Spleen (tissue), 11 donors: ENCODE data around the gene UBAC1. TPM values are rescaled to one million over a fixed set of nuclear protein-coding genes. Genes with fewer than 3 reads are reported as not detected.

ENCODE experiments used
- DNase-seq: peaks from one replicate; pipeline ENCODE4 v3.0.0-alpha.2; 2020
- H3K27ac ChIP-seq, 8 donors: fragments of 200-600 bp; sonication (generic) in 7 of 8; 1 replicate in 4 of 8; 2 replicates in 4 of 8; pipeline versions ENCODE4 v1.5.0 to v1.8.0; 2016 to 2021; ENCODE audit warnings: inconsistent platforms in 4 of 8, mild to moderate bottlenecking in 4 of 8, moderate library complexity in 1 of 8
- H3K27me3 ChIP-seq, 7 donors: fragments of 200-600 bp; sonication (generic) in 6 of 7; replicated peaks in 1 of 7; 1 replicate in 4 of 7; 2 replicates in 3 of 7; pipeline versions ENCODE4 v1.5.0 to v1.8.0; 2016 to 2021; ENCODE audit warnings: inconsistent platforms in 3 of 7, mild to moderate bottlenecking in 1 of 7
- H3K36me3 ChIP-seq, 6 donors: fragments of 200-600 bp; sonication (generic) in 5 of 6; 1 replicate in 4 of 6; 2 replicates in 2 of 6; pipeline versions ENCODE4 v1.5.0 to v1.8.0; 2016 to 2021; ENCODE audit warnings: inconsistent platforms in 2 of 6
- H3K4me1 ChIP-seq, 6 donors: fragments of 200-600 bp; sonication (generic) in 5 of 6; 1 replicate in 3 of 6; 2 replicates in 3 of 6; pipeline versions ENCODE4 v1.5.0 to v1.8.0; 2016 to 2021; ENCODE audit warnings: inconsistent platforms in 3 of 6
- H3K4me3 ChIP-seq, 8 donors: fragments of 200-600 bp; sonication (generic) in 7 of 8; 1 replicate in 4 of 8; 2 replicates in 4 of 8; pipeline versions ENCODE4 v1.5.0 to v1.8.0; 2016 to 2021; ENCODE audit warnings: inconsistent platforms in 4 of 8, mild to moderate bottlenecking in 4 of 8, moderate library complexity in 2 of 8
- H3K9me3 ChIP-seq, 8 donors: fragments of 200-600 bp; sonication (generic) in 7 of 8; 1 replicate in 4 of 8; 2 replicates in 4 of 8; pipeline versions ENCODE4 v1.5.0 to v1.8.0; 2016 to 2021; ENCODE audit warnings: inconsistent platforms in 4 of 8
- CTCF ChIP-seq, 11 experiments: fragments of 200-600 bp in 7 of 11; fragments of 450-650 bp in 4 of 11; sonication (generic) in 4 of 11; IDR thresholded peaks in 8 of 11; conservative IDR thresholded peaks in 3 of 11; 1 replicate in 7 of 11; 2 replicates in 4 of 11; pipeline versions ENCODE4 v1.4.0 to v1.8.0; 2016 to 2021; ENCODE audit warnings: antibody characterized with exemption in 11 of 11, inconsistent platforms in 4 of 11, mild to moderate bottlenecking in 1 of 11
- POLR2A ChIP-seq, 3 donors: fragments of 450-650 bp; IDR thresholded peaks; one replicate each; pipeline ENCODE4 v1.5.1; 2017; ENCODE audit warnings: antibody characterized with exemption in 3 of 3, mild to moderate bottlenecking in 1 of 3
- POLR2AphosphoS5 ChIP-seq, 3 donors: sonication (generic); formaldehyde crosslinking; IDR thresholded peaks; one replicate each; pipeline ENCODE4 v1.5.1; 2017; ENCODE audit warnings: antibody characterized with exemption in 3 of 3
- WGBS, 5 donors: extraction: QIAGEN DNeasy Blood & Tissue Kit in 3 of 5; methylation state at CpG; one replicate each; pipeline versions ENCODE4 v1.1.5 to v1.1.7; 2013 to 2018; 5-methylcytosine and 5-hydroxymethylcytosine counted together
- intact Hi-C: fragments of 100-400 bp; cut with DNase I; formaldehyde crosslinking; loops from one replicate; pipeline ENCODE4 v1.15.0; 2023; ENCODE audit warnings: low total_unique reads
- polyA plus RNA-seq, 3 donors: library from polyadenylated mRNA; stranded (reverse); fragments of 200-250 nt; gene quantifications; one replicate each; pipeline ENCODE4 v1.2.1, GENCODE V29; 2013
- total RNA-seq, 7 donors: library from RNA; depleted of rRNA in 3 of 7; stranded (reverse); fragments of >200 nt in 3 of 7; fragmentation: NEBNext Ultra II Directional in 4 of 7; extraction: Animal tissue kit (Norgen Biotek cat#: 25700) in 4 of 7; gene quantifications; one replicate each; pipeline versions ENCODE4 v1.1.0 to v1.2.1, GENCODE V29; 2016 to 2021
- donor health status: healthy with polysubstance abuse.
- donor health status: DM: no; HTN: no; CAD: no; lungs with moderate emphysema.
- donor health status: DM: no; HTN: no; CAD: no.
- donor health status: Bipolar disorder and iron deficiency.
- donor health status: healthy.
- donor health status: DM: no; HTN: no; CAD: no.
- donor health status: DM: yes; HTN: yes; CAD: no.

Gene UBAC1
- total and polyA plus RNA-seq, 10 donors: 28.0 to 45.8 (median 34.5) TPM

- Histone ChIP-seq H3K27me3 (no peaks in the 10 kb centered on the region), H3K9me3 (no peaks in the 10 kb centered on the region), H3K4me1 (peaks cover 29 to 84% (median 60%) of the 10 kb centered on the region in 6 donors), H3K27ac (peak overlapping the region in 7 of 8 donors; percentile 15 to 92 (median 66)), H3K36me3 (peaks cover 0 to 11% (median 1%) of the 10 kb centered on the region in 6 donors), H3K4me3 (peak overlapping the region; percentile 48 to 98 (median 71))
- intact Hi-C loops: loop anchor here (5.0 kb wide), 1 partner anchor 56 kb away; the partner anchor contains the start of gene UBAC1
- peak; percentile 89 for DNase-seq
- TF ChIP-seq POLR2AphosphoS5 (IDR thresholded peaks at IDR 0.05) (peak in 1 of 3 donors; percentile 19), CTCF (IDR thresholded peaks at IDR 0.05 in 8 of 11, conservative IDR thresholded peaks at IDR 0.05 in 3 of 11) (no peak)
- 2 to 7% (median 3%) methylated on average over 12 to 70 of the region's 70 CpGs for WGBS, 5 donors
These were observed 54.7 kb downstream of the UBAC1 start for GRCh38 chr9:135906291-135907005.

- intact Hi-C loops: loop anchor here (5.0 kb wide), 1 partner anchor 57 kb away; the partner anchor contains the start of gene UBAC1
- Histone ChIP-seq H3K9me3 (no peaks in the 10 kb centered on the region), H3K27me3 (no peaks in the 10 kb centered on the region), H3K36me3 (peaks cover 0 to 3% (median 0%) of the 10 kb centered on the region in 6 donors), H3K27ac (peak overlapping the region in 7 of 8 donors; percentile 15 to 92 (median 66)), H3K4me3 (peak overlapping the region in 7 of 8 donors; percentile 48 to 98 (median 85)), H3K4me1 (peaks cover 29 to 79% (median 60%) of the 10 kb centered on the region in 6 donors)
- WGBS, 5 donors: 67 to 72% (median 68%) methylated on average over 23 of the region's 23 CpGs
- DNase-seq: peak; percentile 70
- no peak for TF ChIP-seq POLR2AphosphoS5 (IDR thresholded peaks at IDR 0.05)
- TF ChIP-seq POLR2A (IDR thresholded peaks at IDR 0.05): no peak
- TF ChIP-seq CTCF (IDR thresholded peaks at IDR 0.05 in 8 of 11, conservative IDR thresholded peaks at IDR 0.05 in 3 of 11): no peak
These were observed 55.6 kb downstream of the UBAC1 start for GRCh38 chr9:135905380-135906258.

- Histone ChIP-seq H3K9me3 (no peaks in the 10 kb centered on the region), H3K4me1 (peaks cover 21 to 73% (median 49%) of the 10 kb centered on the region in 6 donors), H3K27me3 (no peaks in the 10 kb centered on the region), H3K4me3 (no peak overlapping the region), H3K27ac (peak overlapping the region in 3 of 8 donors; percentile 51 to 63 (median 58)), H3K36me3 (no peaks in the 10 kb centered on the region)
- no peak for TF ChIP-seq POLR2AphosphoS5 (IDR thresholded peaks at IDR 0.05)
- TF ChIP-seq POLR2A (IDR thresholded peaks at IDR 0.05): no peak
- no peak for TF ChIP-seq CTCF (IDR thresholded peaks at IDR 0.05 in 8 of 11, conservative IDR thresholded peaks at IDR 0.05 in 3 of 11)
- intact Hi-C loops: no loop called here
- DNase-seq: peak; percentile 57
- WGBS, 5 donors: 89 to 95% (median 94%) methylated on average over 16 of the region's 16 CpGs
These were observed 57.2 kb downstream of the UBAC1 start for GRCh38 chr9:135903786-135904520.
